GM12878 (cell line): ENCODE results near the gene ABHD1. TPM values are rescaled to one million over a fixed set of nuclear protein-coding genes. Genes with fewer than 3 reads are reported as not detected.

Source experiments
- ASH2L ChIP-seq: fragments of 300-600, 200-600 bp; sonication (generic); IDR thresholded peaks from 2 replicates; pipeline ENCODE4 v1.6.1; 2017; ENCODE audit warnings: low read depth, mild to moderate bottlenecking, borderline replicate concordance
- BRCA1 ChIP-seq: IDR thresholded peaks from 2 replicates; pipeline ENCODE4 v1.6.1; 2011; ENCODE audit warnings: low read depth, low read length, improper control_type of control experiment
- CBFB ChIP-seq: IDR thresholded peaks from 2 replicates; pipeline ENCODE4 v1.6.1; 2016; ENCODE audit warnings: antibody characterized with exemption, low read depth
- CBX3 ChIP-seq: fragments of 200-600 bp; sonication (generic); IDR thresholded peaks from 2 replicates; pipeline ENCODE4 v1.6.1; 2016; ENCODE audit warnings: low read depth, borderline replicate concordance
- CHD2 ChIP-seq: IDR thresholded peaks from 2 replicates; pipeline ENCODE4 v1.6.1; 2011; ENCODE audit warnings: low read depth, low read length, improper control_type of control experiment, borderline replicate concordance
- CREM ChIP-seq: IDR thresholded peaks from 2 replicates; pipeline ENCODE4 v1.6.1; 2014; ENCODE audit warnings: antibody characterized with exemption, low read depth
- CUX1 ChIP-seq: IDR thresholded peaks from 2 replicates; pipeline ENCODE4 v1.6.1; 2012; ENCODE audit warnings: improper control_type of control experiment, low read depth, low read length; ENCODE audit not compliant: insufficient replicate concordance
- DPF2 ChIP-seq: fragments of 450-650 bp; IDR thresholded peaks from 2 replicates; pipeline ENCODE4 v1.6.1; 2017; ENCODE audit warnings: mild to moderate bottlenecking
- IKZF1 ChIP-seq: fragments of 450-650 bp; conservative IDR thresholded peaks from 2 replicates; pipeline ENCODE4 v1.6.1; 2017; ENCODE audit warnings: antibody characterized with exemption, mild to moderate bottlenecking
- IRF4 ChIP-seq: IDR thresholded peaks from 2 replicates; pipeline ENCODE4 v1.6.1; 2011; ENCODE audit warnings: low read depth, low read length
- MYB ChIP-seq: fragments of 150-350 bp; IDR thresholded peaks from 2 replicates; pipeline ENCODE4 v1.6.1; 2014; ENCODE audit warnings: mild to moderate bottlenecking, low read depth, low read length, borderline replicate concordance
- MYC ChIP-seq: IDR thresholded peaks from 2 replicates; pipeline ENCODE4 v1.6.1; 2011; ENCODE audit warnings: mild to moderate bottlenecking, low read length, moderate library complexity, inconsistent platforms; ENCODE audit not compliant: insufficient read depth, insufficient replicate concordance, insufficient read length, severe bottlenecking
- PAX8 ChIP-seq: fragments of 450-650 bp; IDR thresholded peaks from 2 replicates; pipeline ENCODE4 v1.6.1; 2017; ENCODE audit warnings: mild to moderate bottlenecking, moderate library complexity
- RFX5 ChIP-seq: IDR thresholded peaks from 2 replicates; pipeline ENCODE4 v1.6.1; 2011; ENCODE audit warnings: low read depth, low read length, improper control_type of control experiment
- SIN3A ChIP-seq: IDR thresholded peaks from 2 replicates; pipeline ENCODE4 v1.6.1; 2012; ENCODE audit warnings: low read depth, low read length, improper control_type of control experiment
- SMAD1 ChIP-seq: fragments of 450-650 bp; IDR thresholded peaks from 2 replicates; pipeline ENCODE4 v1.6.1; 2018; ENCODE audit warnings: mild to moderate bottlenecking, low read depth; ENCODE audit not compliant: partially characterized antibody
- SRF ChIP-seq, 2 experiments: IDR thresholded peaks; 2 replicates each; pipeline ENCODE4 v1.6.1; 2011; ENCODE audit warnings: low read depth in 2 of 2, low read length in 2 of 2, mild to moderate bottlenecking in 1 of 2, moderate library complexity in 1 of 2
- STAT1 ChIP-seq: fragments of 450-650 bp; conservative IDR thresholded peaks from 2 replicates; pipeline ENCODE4 v1.6.1; 2014; ENCODE audit warnings: antibody characterized with exemption, mild to moderate bottlenecking
- ZNF207 ChIP-seq: fragments of 450-650 bp; IDR thresholded peaks from 2 replicates; pipeline ENCODE4 v1.6.1; 2014; ENCODE audit warnings: antibody characterized with exemption, mild to moderate bottlenecking, borderline replicate concordance
- ZNF217 ChIP-seq: fragments of 450-650 bp; IDR thresholded peaks from 2 replicates; pipeline ENCODE4 v1.6.1; 2017; ENCODE audit warnings: antibody characterized with exemption, mild to moderate bottlenecking
- ZNF384 ChIP-seq: IDR thresholded peaks from 2 replicates; pipeline ENCODE4 v1.6.1; 2012; ENCODE audit warnings: low read depth, mild to moderate bottlenecking, low read length, improper control_type of control experiment, borderline replicate concordance
- polyA plus RNA-seq, 11 experiments: library from polyadenylated mRNA; depleted of rRNA in 4 of 11; unstranded in 6 of 11; stranded (reverse) in 5 of 11; fragments of >200 nt; fragmentation: Nextera tagmentation in 4 of 11; fragmentation: Illumina TruSeq in 1 of 11; extraction: Ambion mirVana in 4 of 11; extraction: Trizol in 1 of 11; gene quantifications; 1 replicate in 1 of 11; 2 replicates in 10 of 11; pipeline versions ENCODE4 v1.2.1 to v1.2.3, GENCODE V29; 2011 to 2016; ENCODE audit warnings: inconsistent platforms in 2 of 11, missing spikeins in 2 of 11, low read depth in 1 of 11
- total RNA-seq, 4 experiments: library from RNA; depleted of rRNA in 3 of 4; stranded (reverse); fragments of >200 nt in 3 of 4; fragmentation: Illumina TruSeq in 1 of 4; extraction: Trizol in 1 of 4; gene quantifications; 2 replicates each; pipeline versions ENCODE4 v1.2.1 to v1.2.3, GENCODE V29; 2013 to 2021
- TF ChIP-seq, protein P1 (sequence below): fragments of 450-650 bp; formaldehyde crosslinking; IDR thresholded peaks from 2 replicates; pipeline ENCODE4 v1.4.0; 2020; ENCODE audit warnings: mild to moderate bottlenecking, moderate library complexity

The ABHD1 gene
- total and polyA plus RNA-seq, 10 of the 15 experiments (the other 5 are each of a cell fraction or from before 2014, with no cell fraction given): 0.04 to 0.35 (median 0.17) TPM; not detected in 2

GRCh38 chr2:27164960-27165763 lies 41.5 kb downstream of the ABHD1 start (continued):
- no peak for TF ChIP-seq SIN3A
- TF ChIP-seq MYB: no peak
- TF ChIP-seq CHD2: no peak
- TF ChIP-seq PAX8: no peak
- no peak for TF ChIP-seq ZNF384
- TF ChIP-seq SMAD1: no peak
- 0 out of 2 replicates have a peak, but pooled peaks have one; percentile 62 for TF ChIP-seq ZNF217
- TF ChIP-seq, protein P1, sequence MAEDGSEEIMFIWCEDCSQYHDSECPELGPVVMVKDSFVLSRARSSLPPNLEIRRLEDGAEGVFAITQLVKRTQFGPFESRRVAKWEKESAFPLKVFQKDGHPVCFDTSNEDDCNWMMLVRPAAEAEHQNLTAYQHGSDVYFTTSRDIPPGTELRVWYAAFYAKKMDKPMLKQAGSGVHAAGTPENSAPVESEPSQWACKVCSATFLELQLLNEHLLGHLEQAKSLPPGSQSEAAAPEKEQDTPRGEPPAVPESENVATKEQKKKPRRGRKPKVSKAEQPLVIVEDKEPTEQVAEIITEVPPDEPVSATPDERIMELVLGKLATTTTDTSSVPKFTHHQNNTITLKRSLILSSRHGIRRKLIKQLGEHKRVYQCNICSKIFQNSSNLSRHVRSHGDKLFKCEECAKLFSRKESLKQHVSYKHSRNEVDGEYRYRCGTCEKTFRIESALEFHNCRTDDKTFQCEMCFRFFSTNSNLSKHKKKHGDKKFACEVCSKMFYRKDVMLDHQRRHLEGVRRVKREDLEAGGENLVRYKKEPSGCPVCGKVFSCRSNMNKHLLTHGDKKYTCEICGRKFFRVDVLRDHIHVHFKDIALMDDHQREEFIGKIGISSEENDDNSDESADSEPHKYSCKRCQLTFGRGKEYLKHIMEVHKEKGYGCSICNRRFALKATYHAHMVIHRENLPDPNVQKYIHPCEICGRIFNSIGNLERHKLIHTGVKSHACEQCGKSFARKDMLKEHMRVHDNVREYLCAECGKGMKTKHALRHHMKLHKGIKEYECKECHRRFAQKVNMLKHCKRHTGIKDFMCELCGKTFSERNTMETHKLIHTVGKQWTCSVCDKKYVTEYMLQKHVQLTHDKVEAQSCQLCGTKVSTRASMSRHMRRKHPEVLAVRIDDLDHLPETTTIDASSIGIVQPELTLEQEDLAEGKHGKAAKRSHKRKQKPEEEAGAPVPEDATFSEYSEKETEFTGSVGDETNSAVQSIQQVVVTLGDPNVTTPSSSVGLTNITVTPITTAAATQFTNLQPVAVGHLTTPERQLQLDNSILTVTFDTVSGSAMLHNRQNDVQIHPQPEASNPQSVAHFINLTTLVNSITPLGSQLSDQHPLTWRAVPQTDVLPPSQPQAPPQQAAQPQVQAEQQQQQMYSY: no peak
- TF ChIP-seq SRF (IDR thresholded peaks at IDR 0.05; ENCODE audit: low read depth in 2 of 2, low read length in 2 of 2): no peak
- TF ChIP-seq BRCA1: no peak
- no peak for TF ChIP-seq RFX5
- TF ChIP-seq CREM: no peak
- no peak for TF ChIP-seq CUX1
- no peak for TF ChIP-seq ASH2L
- no peak for TF ChIP-seq ZNF207
- TF ChIP-seq CBX3: no peak
- peak; percentile 54; the same call in 1 of the 2 replicates for TF ChIP-seq DPF2
- no peak for TF ChIP-seq CBFB
- TF ChIP-seq STAT1: no peak
- peak; percentile 70; the same call in 1 of the 2 replicates for TF ChIP-seq IRF4
- TF ChIP-seq IKZF1: peak; percentile 36; the same call in 1 of the 2 replicates
- TF ChIP-seq MYC: no peak
